ENCODE measurements around the gene CSF3. TPM values are rescaled to one million over a fixed set of nuclear protein-coding genes. Genes with fewer than 3 reads are reported as not detected.
A peak's percentile ranks its signal among the peaks of the same experiment; 100 is the strongest.

The CSF3 gene
- total RNA-seq, 4 donors from 2014 or later = not detected

- Histone ChIP-seq H3K9me3 (no peaks in the 10 kb centered on the region), H3K4me3 (replicated peaks in 1 of 3) (no peak overlapping the region), H3K27ac (peak overlapping the region; percentile 21 to 61 (median 43)), H3K27me3 (no peaks in the 10 kb centered on the region), H3K36me3 (peaks cover 33 to 45% of the 10 kb centered on the region in 2 donors), H3K4me1 (peaks cover 7 to 22% of the 10 kb centered on the region in 2 donors)
- intact Hi-C loops (cut with DNase I) = no loop called here
- no peak for DNase-seq
- no peak for TF ChIP-seq POLR2A (IDR thresholded peaks at IDR 0.05)
- no peak for TF ChIP-seq CTCF (IDR thresholded peaks at IDR 0.05)
- 95 to 96% methylated on average over 11 of the region's 11 CpGs for WGBS, 2 donors
These were observed 16.5 kb downstream of the CSF3 start for GRCh38 chr17:40031706-40032105.

- DNase-seq = peak; percentile 61 to 90
- H3K36me3 ChIP-seq = peaks cover 33 to 45% of the 10 kb centered on the region in 2 donors
These were observed 17.4 kb downstream of the CSF3 start for GRCh38 chr17:40032322-40033320.

GRCh38 chr17:40033339-40033738 lies 18.1 kb downstream of the CSF3 start:
- intact Hi-C loops (cut with DNase I) = no loop called here
- no peaks in the 10 kb centered on the region for H3K27me3 ChIP-seq

More at GRCh38 chr17:40032322-40033320, 17.4 kb downstream of the CSF3 start:
- intact Hi-C loops (cut with DNase I) = no loop called here
- no peaks in the 10 kb centered on the region for H3K27me3 ChIP-seq
- H3K4me3 ChIP-seq (replicated peaks in 1 of 3) = no peak overlapping the region
- no peaks in the 10 kb centered on the region for H3K9me3 ChIP-seq
- peak overlapping the region; percentile 21 to 61 (median 43) for H3K27ac ChIP-seq
- peaks cover 5 to 15% of the 10 kb centered on the region in 2 donors for H3K4me1 ChIP-seq
- 82 to 91% methylated on average over 18 to 23 of the region's 23 CpGs for WGBS, 2 donors
- no peak for TF ChIP-seq CTCF (IDR thresholded peaks at IDR 0.05)
- TF ChIP-seq POLR2A (IDR thresholded peaks at IDR 0.05) = no peak

GRCh38 chr17:40034426-40035161 lies 19.4 kb downstream of the CSF3 start:
- peaks cover 23 to 32% of the 10 kb centered on the region in 2 donors for H3K36me3 ChIP-seq
- intact Hi-C loops (cut with DNase I) = no loop called here
- H3K27me3 ChIP-seq = no peaks in the 10 kb centered on the region
- H3K4me3 ChIP-seq (replicated peaks in 1 of 3) = no peak overlapping the region
- TF ChIP-seq POLR2A (IDR thresholded peaks at IDR 0.05) (no peak), CTCF (IDR thresholded peaks at IDR 0.05) (no peak)
- DNase-seq = no peak
- H3K4me1 ChIP-seq = peaks cover 18 to 30% of the 10 kb centered on the region in 2 donors
- H3K9me3 ChIP-seq = no peaks in the 10 kb centered on the region
- WGBS, 2 donors = 77 to 83% methylated on average over 8 of the region's 8 CpGs
- no peak overlapping the region for H3K27ac ChIP-seq

More at GRCh38 chr17:40033339-40033738, 18.1 kb downstream of the CSF3 start:
- WGBS, 2 donors = 89 to 90% methylated on average over 5 to 8 of the region's 8 CpGs
- TF ChIP-seq POLR2A (IDR thresholded peaks at IDR 0.05) (no peak), CTCF (IDR thresholded peaks at IDR 0.05) (no peak)
- H3K4me3 ChIP-seq (replicated peaks in 1 of 3) = no peak overlapping the region
- DNase-seq = no peak
- no peak overlapping the region for H3K27ac ChIP-seq
- H3K36me3 ChIP-seq = peaks cover 33 to 42% of the 10 kb centered on the region in 2 donors
- no peaks in the 10 kb centered on the region for H3K9me3 ChIP-seq
- peaks cover 6 to 18% of the 10 kb centered on the region in 2 donors for H3K4me1 ChIP-seq

Data from thyroid gland (tissue), 4 donors.